ENCODE data around the gene NBAS. TPM values are rescaled to one million over a fixed set of nuclear protein-coding genes. Genes with fewer than 3 reads are reported as not detected.

Gene NBAS
- total and polyA plus RNA-seq, 2 donors (not counting 3 experiments of a cell fraction or from before 2014, with no cell fraction given) = 29.4 to 43.0 TPM

DNA sequence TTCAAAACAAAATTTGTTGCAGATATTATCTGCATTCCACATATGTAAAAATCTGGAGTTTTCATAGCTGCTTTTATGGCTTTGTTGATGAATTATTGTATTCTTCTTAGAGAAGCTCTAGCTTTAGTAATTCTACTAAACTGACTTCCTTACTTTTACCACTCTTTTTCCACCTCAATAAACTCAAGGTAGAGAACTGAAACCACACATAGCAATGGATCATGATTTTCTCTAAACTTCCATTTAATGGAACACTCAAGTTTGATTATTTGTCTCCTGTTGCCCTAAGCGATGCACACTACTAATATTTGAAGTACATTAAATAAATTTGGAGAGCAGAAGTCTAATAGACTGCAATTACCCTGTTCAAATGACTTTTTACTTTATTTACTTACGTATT is 192.0 kb downstream of the NBAS start:
- intact Hi-C loops (cut with micrococcal nuclease) (no loop called here), dilution Hi-C loops (cut with MboI; ENCODE audit: extremely low pct_ligation_motif_present, low sequenced_read_pairs) (no loop called here)
- no peak for DNase-seq (ENCODE audit: low read depth, low spot score)
- H3K36me3 ChIP-seq (ENCODE audit: control insufficient read depth in 2 of 2, extremely low read depth in 1 of 2, insufficient read depth in 2 of 2, low read length in 2 of 2) = peaks cover 0 to 4% of the 10 kb centered on the region in 2 experiments
- ChIA-PET CTCF (no interaction called here), POLR2A (no interaction called here)
- H3K27ac ChIP-seq (ENCODE audit: insufficient read depth, low read depth, low read length) = no peak overlapping the region
- no peak overlapping the region for H2AFZ ChIP-seq (ENCODE audit: low read depth, low read length)
- BruUV-seq (replicated peaks) = no TSS peak
- H3K9me1 ChIP-seq (replicated peaks; ENCODE audit: control insufficient read depth, extremely low read depth, insufficient read depth, low read length) = no peaks in the 10 kb centered on the region
- no peaks in the 10 kb centered on the region for H3K9me3 ChIP-seq (replicated peaks; ENCODE audit: control insufficient read depth, insufficient read depth, low read length)
- no peak for FAIRE-seq
- H3K4me3 ChIP-seq (replicated peaks in 1 of 3; ENCODE audit: insufficient read depth in 1 of 3, low read depth in 1 of 3, low read length in 3 of 3) = no peak overlapping the region
- H3K9ac ChIP-seq (replicated peaks; ENCODE audit: extremely low read depth, insufficient read depth, low read length) = no peak overlapping the region
- H4K20me1 ChIP-seq (replicated peaks; ENCODE audit: control insufficient read depth, extremely low read depth, insufficient read depth, low read length) = no peaks in the 10 kb centered on the region
- TF ChIP-seq FOS (IDR thresholded peaks at IDR 0.05; ENCODE audit: borderline replicate concordance, insufficient read depth, low read length) (no peak), POLR2A (IDR thresholded peaks at IDR 0.05; ENCODE audit: low read depth, low read length) (no peak), POLR2AphosphoS5 (IDR thresholded peaks at IDR 0.05; ENCODE audit: insufficient read depth, low read depth, low read length) (no peak), JUN (IDR thresholded peaks at IDR 0.05; ENCODE audit: borderline replicate concordance, insufficient read depth, insufficient read length, low read depth) (no peak), EZH2 (IDR thresholded peaks at IDR 0.05; ENCODE audit: borderline replicate concordance, low read depth, low read length, severe bottlenecking) (no peak), MYC (IDR thresholded peaks at IDR 0.05; ENCODE audit: low read depth, low read length) (no peak), GATA2 (IDR thresholded peaks at IDR 0.05; ENCODE audit: insufficient read depth, insufficient read length, low read depth, low read length) (no peak)
- TF ChIP-seq, protein P1, sequence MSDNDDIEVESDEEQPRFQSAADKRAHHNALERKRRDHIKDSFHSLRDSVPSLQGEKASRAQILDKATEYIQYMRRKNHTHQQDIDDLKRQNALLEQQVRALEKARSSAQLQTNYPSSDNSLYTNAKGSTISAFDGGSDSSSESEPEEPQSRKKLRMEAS (IDR thresholded peaks at IDR 0.05; ENCODE audit: insufficient read depth, insufficient read length) = no peak
- TF ChIP-seq, protein P2, sequence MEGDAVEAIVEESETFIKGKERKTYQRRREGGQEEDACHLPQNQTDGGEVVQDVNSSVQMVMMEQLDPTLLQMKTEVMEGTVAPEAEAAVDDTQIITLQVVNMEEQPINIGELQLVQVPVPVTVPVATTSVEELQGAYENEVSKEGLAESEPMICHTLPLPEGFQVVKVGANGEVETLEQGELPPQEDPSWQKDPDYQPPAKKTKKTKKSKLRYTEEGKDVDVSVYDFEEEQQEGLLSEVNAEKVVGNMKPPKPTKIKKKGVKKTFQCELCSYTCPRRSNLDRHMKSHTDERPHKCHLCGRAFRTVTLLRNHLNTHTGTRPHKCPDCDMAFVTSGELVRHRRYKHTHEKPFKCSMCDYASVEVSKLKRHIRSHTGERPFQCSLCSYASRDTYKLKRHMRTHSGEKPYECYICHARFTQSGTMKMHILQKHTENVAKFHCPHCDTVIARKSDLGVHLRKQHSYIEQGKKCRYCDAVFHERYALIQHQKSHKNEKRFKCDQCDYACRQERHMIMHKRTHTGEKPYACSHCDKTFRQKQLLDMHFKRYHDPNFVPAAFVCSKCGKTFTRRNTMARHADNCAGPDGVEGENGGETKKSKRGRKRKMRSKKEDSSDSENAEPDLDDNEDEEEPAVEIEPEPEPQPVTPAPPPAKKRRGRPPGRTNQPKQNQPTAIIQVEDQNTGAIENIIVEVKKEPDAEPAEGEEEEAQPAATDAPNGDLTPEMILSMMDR (IDR thresholded peaks at IDR 0.05; ENCODE audit: extremely low read depth in 1 of 2, insufficient read depth in 1 of 2, low read depth in 1 of 2, low read length in 2 of 2) = no peak
- no peaks in the 10 kb centered on the region for H3K27me3 ChIP-seq (ENCODE audit: control insufficient read depth in 2 of 2, insufficient read depth in 2 of 2, low read length in 2 of 2)
- H3K4me1 ChIP-seq (ENCODE audit: control insufficient read depth, extremely low read depth, insufficient read depth, low read length) = no peaks in the 10 kb centered on the region
- H3K79me2 ChIP-seq (ENCODE audit: control insufficient read depth, insufficient read depth, low read length) = no peaks in the 10 kb centered on the region
- no peak overlapping the region for H3K4me2 ChIP-seq (ENCODE audit: insufficient read depth, low read length)

Data from endothelial cell of umbilical vein (primary cell).